WTC11 (cell line): ENCODE data around the gene FGD3.

ENCODE experiments used
- CTCF ChIP-seq: fragments of 200-600 bp; IDR thresholded peaks from 2 replicates; pipeline ENCODE4 v1.8.0; 2022; ENCODE audit warnings: antibody characterized with exemption
- KAT7 ChIP-seq: sonication (generic); formaldehyde crosslinking; IDR thresholded peaks from 2 replicates; pipeline ENCODE4 v1.8.1; 2023; ENCODE audit warnings: missing genetic modification reagents, mild to moderate bottlenecking, borderline replicate concordance
- OVOL2 ChIP-seq: fragments of 250-450 bp; sonication (Bioruptor Pico); IDR thresholded peaks from 2 replicates; pipeline ENCODE4 v1.9.0; 2021; ENCODE audit warnings: mild to moderate bottlenecking, borderline replicate concordance
- SP1 ChIP-seq: sonication (generic); formaldehyde crosslinking; conservative IDR thresholded peaks from 2 replicates; pipeline ENCODE4 v1.8.1; 2022; ENCODE audit warnings: missing genetic modification reagents
- ZNF121 ChIP-seq: sonication (generic); formaldehyde crosslinking; IDR thresholded peaks from 2 replicates; pipeline ENCODE4 v1.8.0; 2023; ENCODE audit warnings: missing genetic modification reagents

DNA sequence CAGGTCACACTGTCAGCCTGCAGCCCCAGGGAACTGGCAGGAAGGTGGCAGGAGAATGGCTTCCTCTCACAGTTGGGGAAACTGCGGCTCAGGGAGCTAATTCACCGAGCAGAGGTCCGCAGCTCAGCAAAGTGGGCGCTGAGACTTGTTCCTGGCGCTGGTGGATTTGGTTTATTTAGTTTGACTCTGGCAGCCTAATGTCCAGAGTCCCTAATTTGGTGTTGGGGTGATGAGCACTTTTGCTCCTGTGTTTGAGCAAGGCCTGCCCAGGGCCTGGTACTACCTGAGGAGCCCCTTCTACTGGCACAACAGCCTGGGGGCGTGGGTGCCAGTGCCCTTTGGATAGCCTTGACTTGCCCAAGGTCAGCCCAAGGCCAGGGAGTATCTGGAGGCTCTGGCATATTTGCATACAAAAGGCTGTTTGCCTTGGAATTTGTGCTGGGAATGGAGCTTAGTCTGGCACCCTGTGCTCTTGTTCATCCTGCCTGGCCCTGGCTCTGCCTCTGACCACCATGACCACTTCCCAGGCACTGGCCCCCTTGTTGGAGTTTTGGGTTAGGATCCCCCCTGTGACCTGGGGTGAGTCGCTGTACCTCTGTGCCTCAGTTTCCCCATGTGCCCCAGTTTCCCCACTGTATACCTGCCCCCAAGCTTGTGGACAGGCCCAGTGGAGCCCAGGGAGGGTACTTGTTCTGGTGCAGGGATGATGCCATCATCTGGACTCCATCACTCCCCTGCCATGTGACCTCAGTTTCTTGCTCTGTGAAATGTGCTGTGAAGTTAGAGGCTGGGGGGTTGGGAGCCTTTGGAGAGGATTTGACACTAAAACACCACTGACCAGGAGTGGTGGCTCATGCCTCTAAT, 112.6 kb downstream of the FGD3 start:
- TF ChIP-seq KAT7 (CRISPR knock-in tag) (no peak), OVOL2 (CRISPR knock-in tag) (no peak), CTCF (no peak), SP1 (no peak), ZNF121 (CRISPR knock-in tag) (no peak)
